ENCODE data around the gene SGMS1.

GRCh38 chr10:50326757-50327701 lies 296.7 kb downstream of the SGMS1 start:
- TF ChIP-seq CTCF (IDR thresholded peaks at IDR 0.05) (no peak), POLR2A (IDR thresholded peaks at IDR 0.05) (no peak)

All from testis (tissue), 2 donors.